ENCODE data around the gene PTK6.

Gene PTK6

GRCh38 chr20:63508072-63508768, 29.0 kb downstream of the PTK6 start:
- Mint-ChIP-seq H3K4me1 (ENCODE audit: low read depth) (no peaks in the 10 kb centered on the region), H3K4me3 (no peak overlapping the region), H3K27ac (no peak overlapping the region), H3K9me3 (peaks cover 11% of the 10 kb centered on the region), H3K27me3 (ENCODE audit: low read depth) (peaks cover 32% of the 10 kb centered on the region), H3K36me3 (ENCODE audit: low read depth) (no peaks in the 10 kb centered on the region)

GRCh38 chr20:63507083-63507743, 30.0 kb downstream of the PTK6 start:
- Mint-ChIP-seq H3K36me3 (ENCODE audit: low read depth) (no peaks in the 10 kb centered on the region), H3K27me3 (ENCODE audit: low read depth) (peaks cover 24% of the 10 kb centered on the region), H3K4me3 (no peak overlapping the region), H3K27ac (no peak overlapping the region), H3K4me1 (ENCODE audit: low read depth) (no peaks in the 10 kb centered on the region), H3K9me3 (peaks cover 11% of the 10 kb centered on the region)

- H3K4me1 Mint-ChIP-seq (ENCODE audit: low read depth): no peaks in the 10 kb centered on the region
- peaks cover 11% of the 10 kb centered on the region for H3K9me3 Mint-ChIP-seq
- no peak overlapping the region for H3K27ac Mint-ChIP-seq
- H3K4me3 Mint-ChIP-seq: no peak overlapping the region
- H3K27me3 Mint-ChIP-seq (ENCODE audit: low read depth): peaks cover 27% of the 10 kb centered on the region
- no peaks in the 10 kb centered on the region for H3K36me3 Mint-ChIP-seq (ENCODE audit: low read depth)
Measured at GRCh38 chr20:63505723-63506122, 31.5 kb downstream of the PTK6 start.

DNA sequence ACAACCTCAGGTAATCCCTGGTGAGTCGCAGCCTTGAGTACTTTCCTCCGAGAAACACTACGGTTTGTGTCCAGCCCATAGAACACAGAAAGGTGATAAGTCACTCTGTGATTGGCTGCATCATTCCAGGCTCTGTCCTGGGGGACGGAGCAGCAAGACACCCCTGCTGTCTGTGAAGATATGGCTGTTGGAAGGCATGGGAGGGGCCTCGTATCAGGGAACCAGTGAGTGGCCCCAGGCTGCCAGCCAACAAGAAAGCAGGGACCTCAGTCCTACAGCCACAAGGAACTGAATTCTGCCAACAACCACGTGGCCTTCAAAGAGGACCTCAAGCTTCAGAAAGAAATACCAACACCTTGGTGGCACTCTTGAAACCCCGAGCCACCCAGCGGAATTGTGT, 31.9 kb downstream of the PTK6 start:
- Mint-ChIP-seq H3K9me3 (peaks cover 11% of the 10 kb centered on the region), H3K4me3 (no peak overlapping the region), H3K36me3 (ENCODE audit: low read depth) (no peaks in the 10 kb centered on the region), H3K4me1 (ENCODE audit: low read depth) (no peaks in the 10 kb centered on the region), H3K27ac (no peak overlapping the region), H3K27me3 (ENCODE audit: low read depth) (peaks cover 25% of the 10 kb centered on the region)

DNA sequence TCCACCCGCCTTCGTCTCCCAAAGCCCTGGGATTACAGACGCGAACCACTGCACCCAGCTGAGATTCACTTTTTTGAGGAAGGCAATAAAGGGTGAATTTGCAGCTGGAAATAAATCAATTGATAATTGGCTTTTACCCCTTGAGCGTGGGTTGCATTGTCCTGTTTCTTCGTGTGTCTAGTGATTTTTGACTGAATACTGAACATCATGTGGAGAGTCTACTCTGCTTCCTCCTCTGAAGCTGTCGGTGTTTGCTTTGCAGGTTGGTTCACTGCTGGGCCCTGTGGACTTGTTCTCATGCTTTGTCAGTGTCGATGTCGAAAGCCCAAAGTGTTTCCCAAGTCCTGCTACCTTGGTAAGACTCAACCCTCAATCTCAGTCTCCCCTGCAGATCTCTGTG, 32.5 kb downstream of the PTK6 start:
- Mint-ChIP-seq H3K27me3 (ENCODE audit: low read depth) (peaks cover 24% of the 10 kb centered on the region), H3K4me1 (ENCODE audit: low read depth) (no peaks in the 10 kb centered on the region), H3K4me3 (no peak overlapping the region), H3K9me3 (peaks cover 11% of the 10 kb centered on the region), H3K27ac (no peak overlapping the region), H3K36me3 (ENCODE audit: low read depth) (no peaks in the 10 kb centered on the region)

- Mint-ChIP-seq H3K4me3 (no peak overlapping the region), H3K27me3 (ENCODE audit: low read depth) (peaks cover 20% of the 10 kb centered on the region), H3K27ac (no peak overlapping the region), H3K36me3 (ENCODE audit: low read depth) (no peaks in the 10 kb centered on the region), H3K9me3 (peaks cover 11% of the 10 kb centered on the region), H3K4me1 (ENCODE audit: low read depth) (no peaks in the 10 kb centered on the region)
Measured at GRCh38 chr20:63503524-63503923, 33.7 kb downstream of the PTK6 start.

DNA sequence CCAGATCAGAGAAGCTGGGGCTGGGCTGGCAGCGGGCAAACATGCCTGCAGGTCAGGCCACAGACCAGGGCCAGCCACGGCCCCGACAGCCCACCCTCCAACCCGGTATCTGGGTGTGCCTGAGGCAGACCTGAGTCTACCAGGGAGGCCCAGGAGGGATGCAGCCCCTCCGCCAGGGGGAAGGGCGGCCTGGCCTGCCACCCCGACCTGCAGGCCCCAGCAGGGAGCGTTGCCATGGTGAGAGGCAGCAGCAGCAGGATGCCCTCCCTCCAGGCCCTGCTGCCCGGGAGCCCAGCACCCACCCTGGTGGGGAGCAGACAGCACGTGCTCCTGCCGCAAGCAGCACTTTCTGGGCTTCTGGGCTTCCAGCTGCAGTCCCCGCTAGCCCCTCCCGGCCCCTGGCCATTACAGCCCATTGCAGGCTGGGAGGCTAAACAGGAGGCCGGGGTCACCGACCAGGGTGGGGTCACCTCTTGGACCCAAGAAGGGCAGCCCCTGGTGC, 34.5 kb downstream of the PTK6 start:
- no peaks in the 10 kb centered on the region for H3K4me1 Mint-ChIP-seq (ENCODE audit: low read depth)
- H3K4me3 Mint-ChIP-seq: no peak overlapping the region
- H3K36me3 Mint-ChIP-seq (ENCODE audit: low read depth): no peaks in the 10 kb centered on the region
- peaks cover 21% of the 10 kb centered on the region for H3K27me3 Mint-ChIP-seq (ENCODE audit: low read depth)
- no peak overlapping the region for H3K27ac Mint-ChIP-seq
- H3K9me3 Mint-ChIP-seq: peaks cover 11% of the 10 kb centered on the region

GRCh38 chr20:63501818-63502670, 35.1 kb downstream of the PTK6 start:
- Mint-ChIP-seq H3K4me3 (no peak overlapping the region), H3K27ac (no peak overlapping the region)

DNA sequence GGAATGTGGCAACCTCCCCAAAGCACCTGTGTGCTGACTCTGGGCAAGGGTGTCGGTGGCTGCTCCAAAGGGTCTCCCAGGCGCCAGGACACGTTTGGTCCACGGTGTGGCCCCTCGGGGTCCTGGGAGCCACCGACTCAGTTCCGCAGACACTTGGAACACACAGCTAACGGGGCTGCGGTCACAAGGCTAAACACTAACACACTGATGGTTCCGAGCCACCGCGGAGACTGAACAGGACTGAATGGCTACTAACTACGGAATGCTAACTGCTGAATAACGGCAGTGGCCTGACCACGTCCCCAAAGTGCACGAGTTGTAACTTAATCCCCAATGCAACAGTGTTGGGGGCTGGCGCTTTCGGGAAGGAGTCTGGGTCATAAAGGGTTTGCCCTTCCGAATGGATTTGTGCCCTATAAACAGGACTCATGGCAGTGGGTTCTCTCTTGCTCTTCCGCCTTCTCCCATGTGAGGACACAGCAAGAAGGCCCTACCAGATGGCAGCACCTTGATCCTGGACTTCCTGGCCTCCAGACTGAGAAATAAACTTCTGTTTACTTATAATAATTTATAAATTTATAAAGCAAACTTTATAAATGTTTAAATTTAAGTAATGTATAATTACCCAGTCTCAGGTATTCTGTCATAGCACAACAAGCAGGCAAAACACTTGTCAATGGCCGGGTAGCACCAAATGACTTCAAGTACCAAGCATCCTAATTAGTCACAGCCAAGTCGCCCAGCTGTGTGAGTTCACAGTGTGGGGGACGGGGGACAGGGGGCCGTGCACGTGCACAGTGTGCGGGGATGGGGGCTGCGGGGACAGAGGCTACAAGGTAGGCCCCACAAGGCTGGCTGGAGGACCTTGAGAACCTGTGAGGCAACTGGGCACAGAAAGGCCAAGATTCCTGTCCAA, 36.0 kb downstream of the PTK6 start:
- Mint-ChIP-seq H3K4me3 (no peak overlapping the region), H3K27me3 (ENCODE audit: low read depth) (peaks cover 34% of the 10 kb centered on the region), H3K27ac (no peak overlapping the region), H3K36me3 (ENCODE audit: low read depth) (no peaks in the 10 kb centered on the region), H3K9me3 (peaks cover 11% of the 10 kb centered on the region), H3K4me1 (ENCODE audit: low read depth) (peaks cover 1% of the 10 kb centered on the region)

More at GRCh38 chr20:63501818-63502670, 35.1 kb downstream of the PTK6 start:
- Mint-ChIP-seq H3K9me3 (peaks cover 11% of the 10 kb centered on the region), H3K36me3 (ENCODE audit: low read depth) (no peaks in the 10 kb centered on the region), H3K4me1 (ENCODE audit: low read depth) (no peaks in the 10 kb centered on the region), H3K27me3 (ENCODE audit: low read depth) (peaks cover 28% of the 10 kb centered on the region)

GRCh38 chr20:63500151-63500901, 36.9 kb downstream of the PTK6 start:
- no peak overlapping the region for H3K27ac Mint-ChIP-seq
- peaks cover 36% of the 10 kb centered on the region for H3K27me3 Mint-ChIP-seq (ENCODE audit: low read depth)
- H3K36me3 Mint-ChIP-seq (ENCODE audit: low read depth): no peaks in the 10 kb centered on the region
- peaks cover 10% of the 10 kb centered on the region for H3K9me3 Mint-ChIP-seq
- peaks cover 2% of the 10 kb centered on the region for H3K4me1 Mint-ChIP-seq (ENCODE audit: low read depth)
- H3K4me3 Mint-ChIP-seq: no peak overlapping the region

DNA sequence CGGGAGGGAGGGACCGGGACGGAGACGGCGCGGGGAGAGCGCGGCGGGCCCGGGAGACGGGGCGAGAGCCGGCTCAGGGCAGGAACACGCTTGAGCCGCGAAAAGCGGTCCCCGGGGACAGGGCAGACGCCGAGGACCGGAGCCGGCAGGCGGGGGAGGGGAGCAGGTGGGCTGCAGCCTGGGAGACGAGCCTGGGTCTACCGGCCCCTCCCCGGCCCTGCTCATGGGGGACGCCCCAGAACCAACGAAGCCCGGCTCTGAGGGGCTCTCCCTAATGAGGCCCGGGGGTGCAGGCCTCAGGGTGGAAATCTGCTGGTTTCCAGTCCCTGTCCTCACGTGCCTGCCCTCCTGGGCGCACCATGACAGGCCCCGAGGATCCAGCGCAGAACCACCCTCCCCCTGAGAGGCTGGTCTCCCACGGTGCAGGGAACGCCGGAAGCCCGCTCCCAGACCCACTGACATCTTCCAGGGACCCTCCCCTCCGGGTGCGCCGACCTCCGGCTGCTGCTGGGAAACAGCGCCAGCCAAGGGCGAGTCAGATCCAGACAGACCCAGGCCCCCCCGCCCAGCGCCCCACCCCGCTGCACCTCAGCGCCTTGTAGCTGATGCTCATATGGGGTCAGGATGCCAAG, 37.7 kb downstream of the PTK6 start:
- H3K36me3 Mint-ChIP-seq (ENCODE audit: low read depth): no peaks in the 10 kb centered on the region
- no peak overlapping the region for H3K27ac Mint-ChIP-seq
- no peak overlapping the region for H3K4me3 Mint-ChIP-seq
- peaks cover 2% of the 10 kb centered on the region for H3K4me1 Mint-ChIP-seq (ENCODE audit: low read depth)
- H3K27me3 Mint-ChIP-seq (ENCODE audit: low read depth): peaks cover 30% of the 10 kb centered on the region
- peaks cover 3% of the 10 kb centered on the region for H3K9me3 Mint-ChIP-seq

- Mint-ChIP-seq H3K27me3 (ENCODE audit: low read depth) (peaks cover 30% of the 10 kb centered on the region), H3K4me3 (no peak within 1 kb of the TSS), H3K4me1 (ENCODE audit: low read depth) (peaks cover 2% of the 10 kb centered on the region)
Measured at GRCh38 chr20:63498960-63499337, 38.2 kb downstream of the PTK6 start, which contains the start of gene EEF1A2. Gene EEF1A2 (minus strand): TSS chr20:63499083. CDS start chr20:63497763, 1,320 bp downstream.

More at GRCh38 chr20:63498960-63499337, 38.2 kb downstream of the PTK6 start, which contains the start of gene EEF1A2:
- H3K36me3 Mint-ChIP-seq (ENCODE audit: low read depth): no peaks in the 10 kb centered on the region
- H3K9me3 Mint-ChIP-seq: peaks cover under 1% of the 10 kb centered on the region
- no peak within 1 kb of the TSS for H3K27ac Mint-ChIP-seq

Data from T-helper 1 cell treated with Interleukin-12 subunit alpha and Interleukin-12 subunit beta and Interleukin-4 antibody, amounts not matched to agents 30 μg/mL and 1 μg/mL, for 36 hours (primary cell).